ENCODE results near the gene ATXN10.

- TF ChIP-seq, protein P1, sequence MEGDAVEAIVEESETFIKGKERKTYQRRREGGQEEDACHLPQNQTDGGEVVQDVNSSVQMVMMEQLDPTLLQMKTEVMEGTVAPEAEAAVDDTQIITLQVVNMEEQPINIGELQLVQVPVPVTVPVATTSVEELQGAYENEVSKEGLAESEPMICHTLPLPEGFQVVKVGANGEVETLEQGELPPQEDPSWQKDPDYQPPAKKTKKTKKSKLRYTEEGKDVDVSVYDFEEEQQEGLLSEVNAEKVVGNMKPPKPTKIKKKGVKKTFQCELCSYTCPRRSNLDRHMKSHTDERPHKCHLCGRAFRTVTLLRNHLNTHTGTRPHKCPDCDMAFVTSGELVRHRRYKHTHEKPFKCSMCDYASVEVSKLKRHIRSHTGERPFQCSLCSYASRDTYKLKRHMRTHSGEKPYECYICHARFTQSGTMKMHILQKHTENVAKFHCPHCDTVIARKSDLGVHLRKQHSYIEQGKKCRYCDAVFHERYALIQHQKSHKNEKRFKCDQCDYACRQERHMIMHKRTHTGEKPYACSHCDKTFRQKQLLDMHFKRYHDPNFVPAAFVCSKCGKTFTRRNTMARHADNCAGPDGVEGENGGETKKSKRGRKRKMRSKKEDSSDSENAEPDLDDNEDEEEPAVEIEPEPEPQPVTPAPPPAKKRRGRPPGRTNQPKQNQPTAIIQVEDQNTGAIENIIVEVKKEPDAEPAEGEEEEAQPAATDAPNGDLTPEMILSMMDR (IDR thresholded peaks at IDR 0.05 in 2 of 3, conservative IDR thresholded peaks at IDR 0.05 in 1 of 3; ENCODE audit: control insufficient read depth in 2 of 3, extremely low read depth in 1 of 3, insufficient read depth in 1 of 3, low read depth in 3 of 3, low read length in 3 of 3) = no peak
- TF ChIP-seq MAX (IDR thresholded peaks at IDR 0.05; ENCODE audit: low read depth, low read length) (no peak), TCF12 (IDR thresholded peaks at IDR 0.05; ENCODE audit: low read depth, low read length) (no peak), DPF2 (IDR thresholded peaks at IDR 0.05) (no peak), HCFC1 (IDR thresholded peaks at IDR 0.05; ENCODE audit: low read length) (no peak), IKZF2 (IDR thresholded peaks at IDR 0.05) (no peak), SREBF2 (IDR thresholded peaks at IDR 0.05; ENCODE audit: low read length) (no peak), JUND (IDR thresholded peaks at IDR 0.05; ENCODE audit: low read depth, low read length) (no peak), NR2C2 (IDR thresholded peaks at IDR 0.05; ENCODE audit: borderline replicate concordance, control insufficient read depth, insufficient read length, low read depth) (no peak), NBN (IDR thresholded peaks at IDR 0.05) (no peak)
These were observed 31.2 kb upstream of the ATXN10 start for GRCh38 chr22:45640291-45640940.

All from GM12878 (cell line).